ENCODE measurements around the gene PSMC2.

- TF ChIP-seq EZH2 (IDR thresholded peaks at IDR 0.05) = no peak
- TF ChIP-seq POLR2AphosphoS5 (IDR thresholded peaks at IDR 0.05; ENCODE audit: borderline replicate concordance, low read depth, low read length) = no peak
- TF ChIP-seq FOXP2 (optimal IDR thresholded peaks at IDR 0.05; ENCODE audit: control extremely low read depth, extremely low read length, insufficient read depth) = no peak
Observed at GRCh38 chr7:103346396-103346795, 1.0 kb upstream of the PSMC2 start.
